HG02885 (cell line): ENCODE results near the gene RAB27A.
"Not testable (repeated sequence)": the region's sequence is repeated elsewhere in the genome, so short reads cannot be mapped to it uniquely, and the experiment has no call there.

ENCODE experiments used
- ATAC-seq: cut with Tn5 transposase; IDR thresholded peaks from one replicate; pipeline ENCODE4 v1.9.1; 2021; ENCODE audit warnings: mild to moderate bottlenecking; ENCODE audit not compliant: unreplicated experiment, poor library complexity

Gene RAB27A

DNA sequence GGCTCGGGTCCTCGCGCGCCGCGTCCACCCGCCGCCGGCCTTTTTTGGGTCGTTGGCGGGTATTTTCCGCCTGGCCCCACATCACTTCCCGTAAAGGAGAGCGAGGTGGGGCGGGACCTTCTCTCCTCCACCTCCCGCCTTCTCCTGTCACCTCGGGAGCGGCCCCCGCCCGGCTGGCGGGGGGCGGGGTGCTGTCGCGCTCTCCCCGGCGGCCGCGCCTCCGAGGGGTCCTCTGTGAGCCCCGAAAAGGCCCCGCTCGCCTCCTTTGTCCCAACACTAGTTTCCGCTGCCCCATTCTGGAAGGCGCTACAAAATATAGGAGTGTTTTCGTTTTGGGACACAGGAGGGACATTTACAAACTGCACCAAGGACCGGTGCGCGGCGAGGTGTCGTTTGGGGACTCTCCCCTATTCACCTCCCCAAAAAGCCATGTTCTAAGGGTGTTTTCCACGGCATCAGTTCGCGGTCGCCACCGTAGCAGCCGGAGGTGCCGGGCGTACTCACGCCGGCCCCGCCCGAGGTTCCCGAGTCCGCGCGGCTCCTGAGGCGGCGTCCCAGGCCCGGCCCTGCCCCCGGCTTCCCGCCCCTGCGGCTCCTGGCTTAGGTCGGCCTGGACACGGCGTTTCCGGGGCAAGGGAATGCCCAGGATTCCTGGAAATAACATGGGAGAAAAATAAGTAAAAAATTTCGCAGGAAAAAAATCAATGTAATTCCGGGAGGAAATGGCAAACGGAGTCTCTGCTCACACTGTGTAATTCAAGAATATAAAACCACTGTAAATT lies at the start of gene RAB27A:
TSS of gene RAB27A (minus strand) at position 68 of the 782 bp plus-strand sequence. CDS start 54,879 bp downstream, outside the sequence.
- ATAC-seq: peak; percentile 75

GRCh38 chr15:55337160-55337559 lies 47.5 kb upstream of the RAB27A start:
- ATAC-seq: no peak

DNA sequence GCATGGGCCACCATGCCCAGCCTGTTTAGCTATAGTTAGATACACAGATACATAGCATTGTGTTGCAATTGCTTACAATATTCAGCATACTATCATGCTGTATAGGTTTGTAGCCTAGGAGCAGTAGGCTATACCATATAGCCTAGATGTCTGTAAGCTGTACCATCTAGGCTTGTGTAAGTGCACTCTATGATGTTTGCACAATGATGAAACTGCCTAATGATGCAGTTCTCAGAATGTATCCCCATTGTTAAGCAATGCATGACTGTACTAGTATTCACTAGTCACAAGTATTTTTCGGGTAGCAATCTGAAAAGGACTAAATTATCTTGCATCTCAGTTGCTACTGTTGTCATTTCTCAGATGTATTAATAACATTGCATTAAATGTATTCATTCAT lies 45.4 kb upstream of the RAB27A start:
- ATAC-seq: no peak

GRCh38 chr15:55334371-55334770 lies 44.8 kb upstream of the RAB27A start:
- ATAC-seq: no peak

DNA sequence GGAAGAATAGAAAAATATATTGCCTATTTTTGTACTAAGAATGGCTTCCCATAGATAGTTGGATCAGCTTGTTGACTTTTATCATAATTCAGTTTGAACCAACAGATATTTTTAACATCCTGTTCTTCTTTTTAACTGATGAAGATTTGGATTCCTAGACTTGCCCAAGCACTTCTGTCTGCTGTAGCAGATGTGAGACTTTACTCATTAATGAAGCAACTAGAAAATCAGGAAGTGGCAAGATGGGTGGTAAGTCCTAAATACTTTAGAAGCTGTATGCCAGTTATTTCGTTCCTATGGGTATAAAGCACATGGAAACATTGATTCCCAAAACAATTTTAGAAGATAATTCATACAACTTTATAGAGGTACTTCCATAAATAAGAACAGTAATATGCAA lies 37.8 kb upstream of the RAB27A start:
- ATAC-seq: no peak

GRCh38 chr15:55322467-55322866 lies 32.9 kb upstream of the RAB27A start:
- no peak for ATAC-seq

- no peak for ATAC-seq
Observed at GRCh38 chr15:55320963-55321362, 31.4 kb upstream of the RAB27A start.

GRCh38 chr15:55320238-55320550 lies 30.6 kb upstream of the RAB27A start:
- ATAC-seq: no peak

- ATAC-seq: peak; percentile 41
Observed at GRCh38 chr15:55319537-55320237, 30.1 kb upstream of the RAB27A start.

GRCh38 chr15:55318588-55319494 lies 29.2 kb upstream of the RAB27A start, which contains the start of the genes PIGB and PIGBOS1:
Gene PIGB (plus strand): TSS chr15:55319222. CDS start chr15:55319251, 29 bp downstream.
Gene PIGBOS1 (minus strand): TSS chr15:55319123. CDS start chr15:55317792, 1,331 bp downstream.
- ATAC-seq: peak; percentile 93

- ATAC-seq: not testable (repeated sequence)
Observed at GRCh38 chr15:55302801-55303200, 13.2 kb upstream of the RAB27A start.

DNA sequence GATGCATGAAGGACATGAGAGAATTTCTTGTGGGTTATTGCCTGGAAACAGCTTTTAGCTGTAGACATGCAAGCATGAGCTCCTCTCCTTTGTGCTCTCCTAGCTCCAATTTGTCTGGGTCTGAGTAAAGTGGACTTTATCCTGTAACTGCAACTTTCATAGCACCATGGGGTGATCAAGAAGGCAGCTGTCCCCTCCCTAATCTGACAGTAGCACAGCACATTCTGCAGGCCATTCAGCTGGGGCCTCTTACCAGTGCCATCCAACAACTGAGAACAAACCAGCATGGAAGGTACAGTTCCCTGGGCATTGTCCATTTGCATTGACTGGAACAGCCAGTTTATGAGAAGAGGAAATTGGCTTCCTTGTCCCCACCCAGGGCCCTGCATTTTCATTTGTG lies 7.7 kb upstream of the RAB27A start:
- no peak for ATAC-seq

DNA sequence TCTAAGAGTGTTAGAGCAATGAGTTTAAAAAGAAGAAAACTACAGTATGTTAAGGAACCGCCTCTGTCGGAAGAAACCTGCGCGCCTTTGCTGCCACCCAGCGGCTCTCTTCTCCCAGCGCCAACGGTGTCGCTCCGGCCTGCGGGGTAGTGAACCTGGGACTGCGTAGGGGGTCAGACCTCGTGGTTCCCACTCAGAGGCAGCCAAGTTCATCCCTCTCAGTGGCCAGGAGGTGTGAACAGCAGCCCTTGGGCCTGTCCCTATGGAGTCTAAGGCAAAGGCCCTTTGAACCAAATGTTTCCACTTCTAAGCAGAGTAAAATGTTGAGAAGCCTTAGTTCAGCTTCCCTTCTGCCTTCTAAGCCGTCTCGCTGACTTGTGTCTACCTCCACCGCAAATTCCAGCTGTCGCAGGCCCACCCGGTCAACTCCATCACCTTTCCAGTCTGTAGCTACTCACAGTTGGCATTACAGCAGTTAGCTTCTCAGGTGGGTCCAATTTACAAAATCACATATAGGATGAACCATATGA lies 980 bp upstream of the RAB27A start:
- peak; percentile 77 for ATAC-seq

- peak; percentile 45 for ATAC-seq
Observed at GRCh38 chr15:55289011-55289745, 435 bp downstream of the RAB27A start.

DNA sequence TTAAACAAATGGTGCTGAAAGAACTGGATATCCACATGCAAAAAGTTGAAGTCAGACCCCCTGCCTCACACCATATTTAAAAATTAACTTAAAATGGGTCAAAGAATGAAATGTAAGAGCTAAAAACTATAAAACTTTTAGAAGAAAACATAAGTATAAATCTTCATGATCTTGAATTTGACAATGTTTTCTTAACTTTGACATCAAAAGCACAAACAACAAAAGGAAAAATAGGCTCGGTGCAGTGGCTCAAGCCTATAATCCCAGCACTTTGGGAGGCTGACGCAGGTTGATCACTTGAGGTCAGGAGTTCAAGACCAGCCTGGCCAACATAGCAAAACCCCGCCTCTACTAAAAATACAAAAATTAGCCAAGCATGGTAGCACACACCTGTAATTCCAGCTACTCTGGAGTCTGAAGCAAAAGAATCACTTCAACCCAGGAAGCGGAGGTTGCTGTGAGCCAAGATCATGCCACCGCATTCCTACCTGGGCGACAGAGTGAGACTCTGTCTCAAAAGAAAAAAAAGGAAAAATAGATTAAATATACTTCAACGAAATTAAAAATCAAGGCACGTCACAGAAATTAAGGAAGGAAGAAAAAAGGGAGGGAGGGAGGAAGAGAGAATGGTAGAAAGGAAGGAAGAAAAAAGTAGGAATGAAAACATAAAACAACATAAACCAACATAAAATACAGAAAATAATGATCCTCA lies 1.5 kb downstream of the RAB27A start:
- no peak for ATAC-seq

GRCh38 chr15:55286442-55287189 lies 3.0 kb downstream of the RAB27A start:
- not testable (repeated sequence) for ATAC-seq

GRCh38 chr15:55284426-55284825 lies 5.2 kb downstream of the RAB27A start:
- ATAC-seq: no peak

- no peak for ATAC-seq
Observed at GRCh38 chr15:55283379-55284147, 6.0 kb downstream of the RAB27A start.
